Hepatic stellate cell (primary cell): ENCODE results near the gene WDR82.

Source experiments
- DNase-seq: peaks from one replicate; pipeline ENCODE4 v3.0.0; 2011; ENCODE audit warnings: low spot score

Gene WDR82

GRCh38 chr3:52254608-52255007 lies 23.8 kb downstream of the WDR82 start:
- DNase-seq: no peak

GRCh38 chr3:52253314-52254304 lies 24.8 kb downstream of the WDR82 start:
- no peak for DNase-seq

GRCh38 chr3:52250122-52250521 lies 28.3 kb downstream of the WDR82 start:
- no peak for DNase-seq

GRCh38 chr3:52249683-52250082 lies 28.8 kb downstream of the WDR82 start:
- no peak for DNase-seq

GRCh38 chr3:52248816-52249547 lies 29.5 kb downstream of the WDR82 start:
- no peak for DNase-seq

- no peak for DNase-seq
Measured at GRCh38 chr3:52248165-52248541, 30.3 kb downstream of the WDR82 start.

GRCh38 chr3:52247409-52248164 lies 30.9 kb downstream of the WDR82 start:
- DNase-seq: no peak

GRCh38 chr3:52246728-52247408 lies 31.6 kb downstream of the WDR82 start:
- no peak for DNase-seq

- DNase-seq: no peak
Measured at GRCh38 chr3:52246264-52246620, 32.2 kb downstream of the WDR82 start.

- DNase-seq: peak; percentile 81
Measured at GRCh38 chr3:52245322-52246263, 32.9 kb downstream of the WDR82 start, which contains the start of gene PPM1M. Gene PPM1M, plus strand, starts transcription at chr3:52245759. Its CDS starts 66 bp downstream, at chr3:52245825.

GRCh38 chr3:52243791-52244628 lies 34.4 kb downstream of the WDR82 start:
- no peak for DNase-seq

GRCh38 chr3:52242039-52242438 lies 36.4 kb downstream of the WDR82 start:
- no peak for DNase-seq

- DNase-seq: no peak
Measured at GRCh38 chr3:52240886-52241370, 37.5 kb downstream of the WDR82 start.

- DNase-seq: peak; percentile 93
Measured at GRCh38 chr3:52240059-52240885, 38.2 kb downstream of the WDR82 start.

- peak; percentile 99 for DNase-seq
Measured at GRCh38 chr3:52238761-52239701, 39.4 kb downstream of the WDR82 start, which contains the start of gene TWF2. Gene TWF2, minus strand, starts transcription at chr3:52239158. Its CDS starts 142 bp downstream, at chr3:52239016.

- no peak for DNase-seq
Measured at GRCh38 chr3:52238193-52238760, 40.2 kb downstream of the WDR82 start.

- peak; percentile 99 for DNase-seq
Measured at GRCh38 chr3:52237657-52238172, 40.7 kb downstream of the WDR82 start.
